ENCODE data around the gene MBNL2.

Gene MBNL2

DNA sequence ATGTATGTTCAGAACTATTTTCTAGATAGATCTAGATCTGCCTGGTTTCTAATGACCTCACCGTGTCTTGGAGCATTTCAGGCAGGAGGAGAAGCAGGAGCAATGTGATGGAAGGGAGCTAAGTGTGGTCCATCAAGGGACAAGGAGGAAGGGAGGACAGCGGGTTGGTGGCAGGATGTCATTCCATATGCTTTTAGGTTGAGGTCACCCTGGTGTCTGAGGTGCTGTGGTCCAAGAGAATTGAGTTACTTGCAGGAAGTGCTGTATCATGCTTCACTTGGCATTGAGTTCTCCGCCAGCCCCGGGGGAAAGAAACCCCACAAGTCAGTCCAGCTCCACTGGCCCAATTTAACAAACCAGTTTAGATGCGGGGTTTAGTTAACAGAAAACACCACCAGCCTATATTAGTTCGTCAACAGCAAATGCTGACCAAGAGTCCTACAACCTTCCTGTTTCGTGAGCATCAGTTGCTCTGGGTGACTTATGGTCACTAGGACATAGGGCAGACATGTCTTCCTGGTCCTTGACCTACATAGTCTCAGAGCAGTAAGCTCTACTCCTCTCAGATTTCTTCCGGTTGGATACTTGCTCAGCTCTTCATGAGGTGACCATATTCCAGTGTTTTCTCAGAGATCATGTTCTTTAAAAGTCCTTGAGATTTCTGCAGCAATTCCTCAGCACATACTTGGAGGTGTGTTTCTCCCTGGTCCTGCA, 79.4 kb downstream of the MBNL2 start:
- DNase-seq (ENCODE audit: low spot score) = no peak

DNA sequence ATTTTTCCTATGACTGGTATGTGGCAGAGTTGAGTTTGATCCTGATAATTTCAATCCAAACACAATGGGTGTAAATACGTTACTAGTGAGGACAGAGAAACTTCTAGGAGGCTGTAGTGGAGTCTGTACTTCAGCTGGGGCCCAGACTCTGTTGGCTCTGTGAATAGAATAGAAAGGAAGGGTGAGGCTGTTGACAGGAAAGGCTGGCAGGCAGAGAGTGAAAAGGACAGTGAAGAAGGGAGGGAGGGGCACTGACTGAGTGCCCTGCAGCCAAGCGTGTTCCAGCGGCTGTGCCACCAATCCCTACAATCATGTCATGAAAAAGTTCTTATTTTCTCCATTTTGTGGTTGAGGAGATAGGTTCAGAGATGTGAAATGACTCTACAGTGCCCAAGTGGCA, 80.5 kb downstream of the MBNL2 start:
- no peak for DNase-seq (ENCODE audit: low spot score)

DNA sequence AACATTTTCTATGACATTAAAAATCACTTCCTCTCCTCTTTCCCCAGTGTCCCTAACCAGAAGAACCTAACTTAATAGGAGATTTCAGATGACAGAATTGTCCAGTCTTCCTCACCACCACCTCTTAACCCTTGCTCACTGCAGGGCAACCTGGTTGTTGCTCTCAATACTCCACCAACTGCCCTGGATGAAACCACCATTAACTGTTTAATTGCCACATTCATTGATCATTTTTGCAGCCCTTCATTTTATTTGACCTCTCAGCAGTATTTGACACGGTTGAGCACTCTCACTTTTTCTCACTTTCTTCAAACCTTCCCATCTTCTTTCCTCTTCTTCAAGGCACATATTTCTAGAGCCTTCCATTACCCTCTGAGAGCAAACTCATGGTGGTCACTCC, 84.0 kb downstream of the MBNL2 start:
- no peak for DNase-seq (ENCODE audit: low spot score)

DNA sequence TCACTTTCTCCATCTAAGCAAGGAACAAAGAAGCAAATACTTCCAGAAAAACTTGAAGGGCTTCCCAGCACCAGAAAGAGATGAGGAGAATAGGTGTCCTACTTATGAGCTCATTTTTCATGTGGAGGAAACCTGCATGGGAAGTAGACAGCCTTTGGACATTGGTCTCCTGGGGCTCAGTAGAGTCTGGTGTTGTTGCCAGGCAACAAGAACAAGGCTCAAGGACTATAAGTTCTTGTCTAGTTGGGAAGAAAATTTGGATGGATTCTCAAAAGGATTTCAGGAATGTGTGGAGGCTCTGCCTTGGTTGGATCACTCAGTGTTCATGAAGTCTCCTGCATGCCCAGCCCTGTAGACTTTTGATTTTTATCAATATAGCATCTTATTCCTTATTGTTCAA, 84.5 kb downstream of the MBNL2 start:
- no peak for DNase-seq (ENCODE audit: low spot score)

DNA sequence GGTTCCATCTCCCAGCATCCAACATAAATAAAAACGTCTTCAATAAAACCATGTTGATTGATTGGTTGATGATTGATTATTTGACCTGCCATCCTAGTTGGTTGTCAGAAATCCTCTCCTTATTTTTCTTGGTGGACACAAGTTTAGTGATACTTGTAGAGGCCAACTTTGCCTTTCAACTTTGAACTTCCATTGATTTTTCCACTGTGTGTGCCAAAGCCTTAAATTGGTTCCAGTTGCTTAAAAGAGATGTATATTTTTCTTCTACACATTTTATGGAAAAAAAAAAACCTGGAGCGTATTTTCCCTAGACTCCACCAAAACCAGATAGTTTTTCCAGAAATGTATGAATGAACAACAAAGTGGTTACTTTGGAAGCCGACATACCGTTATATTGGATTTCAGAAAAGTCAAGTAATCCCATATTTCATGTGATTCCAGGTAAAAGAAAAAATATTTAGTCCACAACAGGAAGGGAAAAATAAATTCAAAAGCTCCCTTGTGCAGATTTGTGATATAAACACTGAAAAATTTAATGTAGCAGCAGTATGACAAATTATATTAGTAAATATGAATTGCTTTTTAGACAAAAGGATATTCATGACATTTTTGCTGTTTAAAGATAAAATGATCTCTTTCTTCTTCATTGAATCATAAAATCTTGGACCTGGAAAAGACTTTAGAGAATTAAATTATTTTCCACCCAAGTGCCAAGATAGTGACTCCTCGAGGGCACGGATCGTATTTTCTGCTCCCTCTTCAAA, 85.2 kb downstream of the MBNL2 start:
- DNase-seq (ENCODE audit: low spot score) = no peak

DNA sequence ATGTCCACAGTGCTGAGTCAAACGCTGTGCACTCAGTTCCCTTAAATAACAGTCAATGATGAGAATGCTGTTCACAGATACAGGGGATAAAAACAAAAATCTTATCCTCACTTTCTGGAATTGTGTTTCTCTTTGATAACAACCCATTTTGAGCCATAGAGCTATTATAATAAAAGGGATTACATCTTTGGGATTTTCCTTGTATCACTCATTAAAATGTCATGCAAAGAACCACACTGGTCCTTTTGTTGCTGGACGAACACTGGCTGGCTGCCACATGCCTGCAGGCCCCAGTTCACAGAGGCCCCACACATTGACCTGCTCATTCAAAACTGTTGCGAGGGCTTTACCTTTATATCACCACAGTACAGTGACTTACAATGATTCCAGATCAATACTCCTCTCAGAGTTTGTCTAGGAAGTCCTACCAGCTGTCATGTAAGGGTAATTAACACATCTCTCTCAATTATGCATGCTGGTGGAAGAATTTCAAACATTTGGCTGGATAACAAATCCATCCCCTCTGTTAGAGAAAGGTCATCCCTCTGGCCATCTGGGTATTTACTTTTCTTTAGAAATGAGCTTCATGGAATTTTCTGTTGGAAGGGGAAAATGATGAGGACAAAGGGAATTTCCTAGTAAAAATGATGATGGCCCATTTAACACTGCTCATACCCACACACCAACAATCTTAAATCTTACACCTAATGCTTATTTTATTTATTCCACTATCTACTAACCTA, 85.9 kb downstream of the MBNL2 start:
- no peak for DNase-seq (ENCODE audit: low spot score)

DNA sequence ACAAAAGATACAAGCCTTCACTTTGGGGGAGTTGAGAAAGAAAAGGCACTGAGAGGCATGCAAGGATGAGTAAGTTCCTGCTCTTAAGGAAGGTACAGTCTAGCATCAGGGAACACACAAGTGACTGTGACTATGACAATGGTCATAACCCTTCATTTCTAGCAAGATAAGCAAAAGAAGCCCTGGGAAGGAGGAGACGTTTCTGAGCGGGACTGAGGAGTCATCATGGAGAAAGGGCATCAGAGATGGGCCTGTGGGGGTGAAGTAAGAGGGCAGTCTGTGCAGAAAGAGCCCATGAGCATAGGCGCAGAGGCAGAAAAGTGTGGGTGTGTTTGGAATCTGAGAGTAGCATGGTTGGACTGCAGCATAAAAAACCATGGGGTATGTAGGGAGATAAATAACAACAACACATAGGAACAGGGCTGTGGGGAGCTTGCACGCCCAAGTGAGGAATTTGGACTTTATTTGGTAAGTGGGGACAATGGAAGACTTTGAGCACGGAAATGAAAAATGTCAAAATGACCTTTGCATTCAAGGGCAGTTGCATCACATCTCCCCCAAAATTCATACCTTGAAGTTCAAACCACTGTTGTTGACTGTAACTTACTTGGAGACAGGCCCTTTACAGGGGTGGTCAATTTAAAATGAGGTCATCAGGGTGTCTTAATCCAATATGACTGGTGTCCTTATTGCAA, 86.7 kb downstream of the MBNL2 start:
- DNase-seq (ENCODE audit: low spot score) = no peak

DNA sequence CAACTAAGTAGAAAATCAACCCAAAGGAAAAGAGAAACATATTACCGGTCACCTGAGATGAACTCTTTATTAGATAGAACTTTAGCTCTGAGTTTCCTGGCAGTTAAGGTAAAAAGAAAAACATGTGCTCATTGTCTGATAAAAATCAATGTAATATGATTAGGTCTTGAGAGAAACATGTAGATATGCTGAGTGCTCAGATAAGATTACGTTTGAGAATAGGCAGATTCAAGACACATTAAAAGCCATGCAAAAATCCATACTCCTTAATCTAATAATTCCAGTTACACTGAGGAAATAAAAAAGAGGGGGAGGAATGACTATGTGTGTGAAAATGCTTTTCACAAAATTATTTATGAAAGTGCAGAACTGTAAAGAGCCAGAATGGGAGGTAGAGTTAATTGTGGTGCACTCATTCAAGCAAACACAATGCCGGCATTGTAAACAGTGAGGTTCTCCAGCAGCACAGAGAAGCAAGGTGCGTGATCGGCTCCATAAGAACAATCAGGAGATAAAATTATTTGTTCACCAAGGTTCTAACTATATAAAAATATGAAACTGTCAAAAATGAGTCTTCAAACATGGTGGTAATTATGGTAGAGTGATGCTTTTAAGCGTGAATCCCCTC, 88.8 kb downstream of the MBNL2 start:
- DNase-seq (ENCODE audit: low spot score) = no peak

DNA sequence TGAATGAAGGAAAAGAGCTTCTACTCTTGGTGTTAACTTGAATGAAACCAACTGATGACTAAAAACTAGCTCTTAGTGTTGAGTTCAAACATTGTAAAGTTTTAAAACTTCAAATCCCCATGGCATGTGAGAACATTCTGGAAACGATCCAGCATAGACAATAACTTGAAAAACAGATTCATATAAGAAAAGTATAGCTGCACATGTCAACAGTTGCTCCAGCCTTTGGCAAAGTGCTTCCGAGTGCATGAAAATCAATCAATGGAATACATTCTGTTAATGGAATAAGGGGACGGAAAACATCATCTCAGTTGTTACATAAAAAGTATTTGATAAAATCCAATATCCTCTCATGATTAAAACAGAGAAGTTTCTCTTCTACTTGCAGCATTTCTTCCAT, 89.8 kb downstream of the MBNL2 start:
- no peak for DNase-seq (ENCODE audit: low spot score)

DNA sequence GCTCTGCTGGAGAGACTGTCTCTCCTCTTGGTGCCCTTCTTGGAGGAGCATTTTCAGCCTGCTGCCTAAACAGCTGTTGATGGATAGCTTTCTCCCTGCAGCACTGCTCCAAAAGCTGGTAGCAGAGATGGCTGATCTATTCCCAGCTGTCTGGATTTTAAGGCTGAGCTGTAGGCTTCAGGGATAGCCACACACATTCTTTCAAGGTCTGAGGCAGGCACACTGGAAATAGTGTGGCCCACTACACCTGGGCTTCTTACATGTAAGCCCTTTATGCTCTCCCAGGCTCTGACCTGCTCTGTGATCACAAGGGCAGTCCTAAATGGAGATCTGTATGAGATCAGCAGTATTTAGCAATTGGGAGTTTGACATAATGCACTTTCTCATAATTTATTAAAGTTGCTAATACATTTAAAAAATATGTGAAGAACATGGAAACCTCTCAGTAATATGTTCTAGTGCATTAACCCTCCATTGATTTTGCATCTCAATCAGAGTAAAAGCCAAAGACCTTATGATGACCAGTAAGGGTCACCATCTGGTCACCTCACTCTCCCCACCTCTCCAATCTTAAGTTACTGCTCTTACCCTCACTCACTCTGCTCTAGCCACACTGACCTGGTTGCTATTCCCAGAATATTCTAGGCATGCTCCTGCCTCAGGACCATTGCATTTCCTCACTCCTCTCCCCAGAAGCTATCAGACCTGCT, 91.6 kb downstream of the MBNL2 start:
- DNase-seq (ENCODE audit: low spot score) = no peak

DNA sequence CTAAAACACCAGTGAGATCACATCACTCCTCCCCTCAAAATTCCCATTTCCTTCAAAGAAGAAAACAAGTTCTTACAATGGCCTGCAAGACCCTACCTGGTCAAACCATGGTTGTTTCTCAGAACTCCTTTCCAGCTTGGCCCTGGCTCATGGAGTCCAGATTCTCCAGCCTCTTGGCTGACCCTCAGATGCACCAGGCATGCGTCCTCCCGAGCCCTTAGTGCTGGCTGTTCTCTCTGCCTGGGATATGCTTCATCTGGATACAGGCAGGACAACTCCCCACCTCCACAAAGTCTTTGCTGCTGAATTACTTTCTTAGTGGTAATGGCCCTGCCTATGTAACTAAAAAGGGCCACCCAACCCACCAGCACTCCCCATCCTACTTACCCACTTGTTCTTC, 94.3 kb downstream of the MBNL2 start:
- DNase-seq (ENCODE audit: low spot score) = no peak

DNA sequence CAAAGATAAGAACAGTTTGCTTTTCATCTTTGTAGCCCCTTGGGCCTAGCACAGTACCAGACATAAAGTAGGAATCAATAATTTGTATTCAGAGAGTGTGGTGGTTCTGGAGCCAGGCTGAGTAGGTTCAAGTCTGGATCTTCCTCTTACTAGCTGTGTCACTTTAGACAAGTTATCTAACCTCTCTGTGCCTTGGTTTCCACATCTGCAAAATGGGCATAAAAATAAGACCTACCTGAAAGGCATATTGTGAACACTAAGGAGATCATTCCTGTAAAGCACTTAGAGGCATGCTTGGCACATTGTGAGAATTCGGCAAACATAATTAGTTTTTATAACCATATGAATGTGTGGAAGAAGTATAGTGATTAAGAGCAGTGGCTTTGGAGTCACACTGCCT, 95.8 kb downstream of the MBNL2 start:
- no peak for DNase-seq (ENCODE audit: low spot score)

DNA sequence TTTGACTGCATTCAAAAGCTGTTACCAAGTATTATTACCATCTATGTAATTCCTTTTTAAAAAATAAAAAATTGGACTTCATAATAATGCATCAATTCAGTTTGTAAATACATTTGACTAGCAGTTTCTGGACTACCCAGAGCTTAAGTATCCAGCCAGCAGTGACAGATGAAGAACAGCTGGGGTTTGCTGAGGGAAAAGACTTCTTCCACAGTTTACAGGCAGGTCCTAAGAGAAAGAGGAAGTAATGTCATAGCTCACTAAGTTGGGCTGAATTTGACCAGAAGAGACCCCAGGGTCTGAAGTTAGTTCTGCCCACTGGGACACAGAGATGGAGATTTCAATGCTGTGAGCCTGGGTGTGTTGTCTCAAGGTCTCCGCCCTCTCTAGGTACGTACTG, 96.4 kb downstream of the MBNL2 start:
- DNase-seq (ENCODE audit: low spot score) = no peak

DNA sequence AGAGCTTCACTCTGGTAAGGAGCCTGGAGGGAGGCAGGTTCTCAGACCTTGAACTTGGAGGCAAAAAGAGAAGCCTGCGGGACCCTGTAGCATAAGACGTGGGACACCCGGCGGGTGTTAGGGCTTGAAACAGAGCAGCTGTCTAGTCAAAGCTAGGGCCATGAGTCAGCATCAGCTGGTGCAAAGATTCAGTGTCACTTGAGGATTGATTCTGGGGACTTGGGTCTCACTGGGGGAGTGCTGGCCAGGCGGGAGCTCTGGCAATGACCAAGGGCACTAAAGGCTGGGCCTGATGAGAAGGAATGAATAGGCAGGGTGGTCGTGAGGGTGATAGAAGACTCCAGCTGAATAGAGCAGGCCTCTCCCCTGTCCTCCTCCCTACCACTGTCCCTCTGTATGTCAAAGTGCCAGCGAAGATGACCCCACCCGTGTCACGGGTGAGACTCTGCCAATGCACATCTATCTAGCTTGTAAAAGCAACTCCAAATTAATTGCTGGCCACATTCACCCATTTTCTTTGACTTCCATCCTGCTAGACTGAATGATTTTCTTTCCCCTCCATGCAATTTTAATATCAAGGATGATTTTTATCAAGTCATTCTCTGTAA, 97.1 kb downstream of the MBNL2 start:
- peak; percentile 63 for DNase-seq (ENCODE audit: low spot score)

DNA sequence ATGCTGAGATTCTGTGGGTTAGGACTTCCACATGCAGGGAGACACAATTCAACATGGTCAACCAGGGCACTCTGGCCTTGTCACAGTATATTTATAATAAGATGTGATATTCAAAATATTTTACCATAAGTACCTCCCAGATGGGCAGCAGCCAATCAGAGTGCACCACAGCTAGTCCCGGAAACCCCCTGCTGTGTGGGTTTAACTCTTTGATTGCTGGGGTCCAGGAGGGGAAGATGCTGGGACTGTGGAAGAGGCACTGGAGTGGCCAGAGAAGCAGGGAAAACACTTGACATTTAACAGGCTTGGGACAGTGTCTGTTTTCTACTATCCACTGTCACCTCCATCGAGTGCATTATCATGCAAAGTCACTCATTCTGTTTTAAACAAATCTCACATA, 99.0 kb downstream of the MBNL2 start:
- DNase-seq (ENCODE audit: low spot score) = no peak

DNA sequence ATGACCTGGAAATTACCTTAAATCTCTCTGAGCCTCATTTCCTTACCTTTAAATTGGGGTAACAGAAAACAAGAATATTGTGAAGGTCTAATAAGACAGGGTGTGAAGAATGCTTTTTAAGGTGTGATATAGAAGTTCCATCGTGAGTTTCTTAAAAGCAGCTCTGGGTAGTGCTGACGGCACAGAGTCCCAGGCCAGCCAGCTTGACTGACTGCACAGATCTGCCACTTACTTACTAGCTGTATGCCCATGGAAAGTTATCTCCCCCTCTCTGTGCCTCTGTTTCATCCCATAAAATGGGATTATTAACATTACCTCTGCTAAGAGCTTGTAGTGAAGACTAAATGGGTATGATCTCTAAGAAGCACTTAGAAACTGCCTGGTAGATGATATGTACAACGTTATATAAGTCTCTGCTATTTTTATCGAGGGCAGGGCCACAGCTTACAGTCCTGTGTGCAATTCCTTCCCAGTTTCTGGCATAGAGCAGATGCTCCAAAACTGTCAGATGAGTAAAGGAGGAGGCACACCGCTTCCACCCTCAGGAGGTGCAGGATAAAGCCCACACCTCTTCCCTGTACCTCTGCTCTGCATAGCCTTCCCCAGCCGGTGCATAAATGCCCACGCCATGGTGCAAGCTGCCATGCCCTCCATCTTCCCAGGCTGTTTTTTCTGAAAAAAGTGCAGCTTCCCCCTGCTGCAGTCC, 99.6 kb downstream of the MBNL2 start:
- DNase-seq (ENCODE audit: low spot score) = no peak

DNA sequence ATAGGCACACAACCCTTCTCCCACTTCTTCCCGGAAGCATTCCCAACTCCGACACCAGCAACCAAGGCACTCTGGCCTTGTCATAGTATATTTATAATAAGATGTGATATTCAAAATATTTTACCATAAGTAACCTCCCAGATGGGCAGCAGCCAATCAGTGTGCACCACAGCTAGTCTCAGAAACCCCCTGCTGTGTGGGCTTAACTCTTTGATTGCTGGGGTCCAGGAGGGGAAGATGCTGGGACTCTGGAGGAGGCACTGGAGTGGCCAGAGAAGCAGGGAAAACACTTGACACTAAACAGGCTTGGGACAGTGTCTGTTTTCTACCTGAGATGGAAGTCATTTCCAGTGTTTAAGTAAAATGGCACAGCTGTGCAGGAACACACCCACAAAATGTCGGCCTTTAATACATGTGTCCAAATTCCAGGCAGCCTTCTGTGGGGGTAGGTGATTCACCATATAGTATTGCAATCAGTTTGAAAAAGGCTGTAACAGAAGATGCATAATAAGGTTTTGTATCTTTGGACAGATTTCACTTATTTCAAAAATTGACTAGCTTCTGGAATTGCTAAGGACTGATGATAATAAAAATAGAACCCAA, 100.7 kb downstream of the MBNL2 start:
- DNase-seq (ENCODE audit: low spot score) = no peak

DNA sequence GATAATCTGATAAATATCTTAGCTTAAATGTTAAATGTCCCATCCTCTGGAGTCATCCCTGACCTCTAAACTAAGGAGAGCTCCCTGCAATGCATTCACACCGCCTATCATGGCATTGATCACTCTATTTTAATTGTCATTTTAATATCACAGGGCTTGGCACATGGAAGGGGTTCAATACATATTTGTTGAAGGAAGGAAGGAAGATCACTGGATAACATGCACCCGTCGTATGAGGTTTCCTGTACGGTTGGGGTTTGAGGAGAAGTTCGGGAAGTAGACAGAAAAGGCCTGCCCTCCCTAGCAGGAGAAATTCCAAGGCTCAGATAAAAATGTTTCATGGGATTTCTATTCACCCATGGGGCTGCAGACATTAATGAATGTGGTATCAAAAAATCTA, 102.0 kb downstream of the MBNL2 start:
- no peak for DNase-seq (ENCODE audit: low spot score)

DNA sequence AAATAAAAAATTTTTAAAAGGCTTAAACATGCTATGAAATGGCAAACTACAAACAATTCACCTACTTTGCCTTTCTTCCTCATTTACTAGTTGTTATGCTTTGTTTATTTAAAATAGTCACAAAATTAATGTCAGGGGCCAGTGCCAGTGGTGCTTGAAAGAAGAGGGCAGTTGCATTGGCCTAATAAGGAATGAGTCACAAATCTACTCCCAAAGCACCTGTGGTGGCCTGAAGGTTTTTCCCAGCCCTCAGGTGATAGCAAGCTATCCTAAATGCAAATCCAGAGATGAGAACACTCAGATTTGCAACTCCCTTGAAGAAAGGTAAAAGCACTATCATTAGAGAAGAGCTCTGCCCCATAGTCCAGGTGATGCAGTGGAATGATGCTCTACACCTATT, 103.6 kb downstream of the MBNL2 start:
- no peak for DNase-seq (ENCODE audit: low spot score)

DNA sequence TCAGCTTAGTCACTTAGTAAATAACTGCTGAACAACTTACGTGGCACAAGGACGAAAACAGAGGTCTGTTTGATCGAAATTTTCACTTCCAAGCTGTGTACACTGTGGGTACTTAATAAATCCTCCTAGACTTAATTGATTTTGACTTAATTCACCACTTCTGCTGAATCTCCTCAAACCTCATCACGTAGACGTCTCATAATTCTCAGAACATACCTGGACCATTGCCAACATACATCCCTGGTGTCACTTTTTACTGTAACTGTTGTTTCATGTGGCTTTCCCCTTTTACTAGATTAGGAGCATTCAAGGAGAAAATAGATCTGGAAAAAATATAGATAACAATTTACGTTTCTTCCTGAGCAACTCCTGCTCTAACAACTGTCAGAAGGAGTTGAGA, 105.0 kb downstream of the MBNL2 start:
- DNase-seq (ENCODE audit: low spot score) = peak; percentile 74
